ENCODE data around the gene AGAP1. TPM values are rescaled to one million over a fixed set of nuclear protein-coding genes. Genes with fewer than 3 reads are reported as not detected.

The AGAP1 gene
- total and polyA plus RNA-seq, 7 donors: 10.8 to 42.7 (median 18.6) TPM

GRCh38 chr2:235893129-235893698 lies 399.4 kb downstream of the AGAP1 start:
- no peaks in the 10 kb centered on the region for H3K4me1 ChIP-seq
- no peak overlapping the region for H3K27ac ChIP-seq
- no peaks in the 10 kb centered on the region for H3K9me3 ChIP-seq
- intact Hi-C loops (cut with DNase I): no loop called here
- no peaks in the 10 kb centered on the region for H3K27me3 ChIP-seq
- no peak for DNase-seq
- H3K4me3 ChIP-seq: no peak overlapping the region
- TF ChIP-seq CTCF (IDR thresholded peaks at IDR 0.05) (no peak), POLR2AphosphoS5 (IDR thresholded peaks at IDR 0.05) (no peak), EP300 (IDR thresholded peaks at IDR 0.05) (no peak), POLR2A (IDR thresholded peaks at IDR 0.05) (no peak)
- peaks cover 0 to 12% (median 0%) of the 10 kb centered on the region in 4 donors for H3K36me3 ChIP-seq
- WGBS, 2 donors: 97 to 98% methylated on average over 27 of the region's 27 CpGs

DNA sequence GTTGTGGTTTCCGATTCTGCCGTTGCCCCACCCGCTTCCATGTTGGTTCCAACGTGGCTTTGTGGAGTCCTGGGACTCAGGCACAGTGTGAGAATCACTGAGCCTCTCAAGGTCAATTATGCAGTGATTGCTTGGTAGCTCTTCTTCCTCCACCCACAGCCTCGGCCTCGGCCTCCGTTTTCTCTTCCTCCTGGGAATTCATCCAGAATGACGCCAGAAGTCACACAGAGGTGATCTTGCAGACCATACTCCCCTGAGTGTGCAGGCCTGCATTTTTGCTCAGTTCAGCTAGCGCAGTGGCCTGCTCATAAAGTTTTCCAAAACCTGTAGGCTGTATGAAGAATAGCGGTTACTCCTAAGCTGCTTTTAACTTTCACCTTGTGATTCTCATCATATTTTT lies 401.0 kb downstream of the AGAP1 start:
- intact Hi-C loops (cut with DNase I): no loop called here
- 92 to 94% methylated on average over 10 of the region's 10 CpGs for WGBS, 2 donors
- no peaks in the 10 kb centered on the region for H3K9me3 ChIP-seq
- H3K4me1 ChIP-seq: no peaks in the 10 kb centered on the region
- no peak for DNase-seq
- no peaks in the 10 kb centered on the region for H3K27me3 ChIP-seq
- no peak overlapping the region for H3K27ac ChIP-seq
- H3K36me3 ChIP-seq: peaks cover 0 to 12% (median 0%) of the 10 kb centered on the region in 4 donors
- H3K4me3 ChIP-seq: no peak overlapping the region
- no peak for TF ChIP-seq EP300 (IDR thresholded peaks at IDR 0.05)
- TF ChIP-seq CTCF (IDR thresholded peaks at IDR 0.05): no peak
- no peak for TF ChIP-seq POLR2AphosphoS5 (IDR thresholded peaks at IDR 0.05)
- TF ChIP-seq POLR2A (IDR thresholded peaks at IDR 0.05): no peak

- H3K4me3 ChIP-seq: no peak overlapping the region
- H3K27me3 ChIP-seq: no peaks in the 10 kb centered on the region
- no peak overlapping the region for H3K27ac ChIP-seq
- no peak for DNase-seq
- H3K9me3 ChIP-seq: no peaks in the 10 kb centered on the region
- TF ChIP-seq EP300 (IDR thresholded peaks at IDR 0.05): no peak
- TF ChIP-seq POLR2AphosphoS5 (IDR thresholded peaks at IDR 0.05): no peak
- TF ChIP-seq CTCF (IDR thresholded peaks at IDR 0.05): no peak
- TF ChIP-seq POLR2A (IDR thresholded peaks at IDR 0.05): no peak
- peaks cover 0 to 12% (median 0%) of the 10 kb centered on the region in 4 donors for H3K36me3 ChIP-seq
- intact Hi-C loops (cut with DNase I): no loop called here
- WGBS, 2 donors: 93 to 94% methylated on average over 2 of the region's 2 CpGs
- no peaks in the 10 kb centered on the region for H3K4me1 ChIP-seq
These were observed 402.2 kb downstream of the AGAP1 start for GRCh38 chr2:235896061-235896460.

GRCh38 chr2:235897992-235898391 lies 404.1 kb downstream of the AGAP1 start:
- no peak for DNase-seq
- no peaks in the 10 kb centered on the region for H3K4me1 ChIP-seq
- no peak for TF ChIP-seq POLR2A (IDR thresholded peaks at IDR 0.05)
- TF ChIP-seq CTCF (IDR thresholded peaks at IDR 0.05): no peak
- no peak for TF ChIP-seq EP300 (IDR thresholded peaks at IDR 0.05)
- no peak for TF ChIP-seq POLR2AphosphoS5 (IDR thresholded peaks at IDR 0.05)
- no peak overlapping the region for H3K27ac ChIP-seq
- peaks cover 0 to 10% (median 0%) of the 10 kb centered on the region in 4 donors for H3K36me3 ChIP-seq
- no peaks in the 10 kb centered on the region for H3K27me3 ChIP-seq
- H3K9me3 ChIP-seq: no peaks in the 10 kb centered on the region
- intact Hi-C loops (cut with DNase I): no loop called here
- WGBS, 2 donors: 76 to 82% methylated on average over 8 of the region's 8 CpGs
- no peak overlapping the region for H3K4me3 ChIP-seq

DNA sequence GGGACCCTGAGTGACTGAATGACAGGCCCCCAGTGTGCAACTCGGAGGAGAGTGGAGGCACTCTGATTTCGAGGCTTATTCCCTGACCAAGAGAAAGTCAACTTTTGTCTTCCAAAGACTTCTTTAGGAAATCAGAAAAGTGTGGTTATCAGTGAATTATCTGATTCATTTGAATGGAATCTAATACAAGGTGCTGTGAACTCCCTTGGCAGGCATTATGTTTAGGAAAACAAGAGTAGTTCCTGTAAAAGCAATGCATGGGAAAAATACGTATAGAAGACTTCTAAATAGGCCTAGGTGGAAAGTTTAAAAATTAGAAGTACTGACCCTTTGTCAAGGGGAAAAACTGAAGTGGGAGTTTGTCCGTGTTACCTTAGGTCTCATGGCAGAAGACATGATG lies 404.9 kb downstream of the AGAP1 start:
- 92 to 93% methylated on average over 4 of the region's 4 CpGs for WGBS, 2 donors
- intact Hi-C loops (cut with DNase I): no loop called here
- no peak for DNase-seq
- no peaks in the 10 kb centered on the region for H3K27me3 ChIP-seq
- H3K9me3 ChIP-seq: no peaks in the 10 kb centered on the region
- H3K4me3 ChIP-seq: no peak overlapping the region
- H3K27ac ChIP-seq: no peak overlapping the region
- TF ChIP-seq CTCF (IDR thresholded peaks at IDR 0.05) (no peak), POLR2A (IDR thresholded peaks at IDR 0.05) (no peak), EP300 (IDR thresholded peaks at IDR 0.05) (no peak), POLR2AphosphoS5 (IDR thresholded peaks at IDR 0.05) (no peak)
- no peaks in the 10 kb centered on the region for H3K4me1 ChIP-seq
- peaks cover 0 to 7% (median 0%) of the 10 kb centered on the region in 4 donors for H3K36me3 ChIP-seq

Measured in sigmoid colon (tissue), 7 donors.